DND-41 (cell line): Measurements from ENCODE around the gene SLC23A1.

Source experiments
- ATAC-seq: fragments of 200-7000 bp; cut with Tn5 transposase; 3 replicates; pipeline ENCODE4 v1.9.1; 2021; ENCODE audit warnings: low read depth; ENCODE audit not compliant: insufficient read depth
- DNase-seq: peaks from one replicate; pipeline ENCODE4 v3.0.0-alpha.2; 2020
- H2AFZ ChIP-seq: 2 replicates; pipeline ENCODE4 v1.6.0; 2012; ENCODE audit warnings: low read depth, low read length
- H3K27ac ChIP-seq: 2 replicates; pipeline ENCODE4 v1.5.1; 2012; ENCODE audit warnings: low read length, inconsistent platforms
- H3K27me3 ChIP-seq: fragments of 200-600 bp; sonication (generic); 2 replicates; pipeline ENCODE4 v1.6.0; 2012; ENCODE audit warnings: low read length, mild to moderate bottlenecking, inconsistent platforms; ENCODE audit not compliant: insufficient read depth, poor library complexity
- H3K36me3 ChIP-seq: 2 replicates; pipeline ENCODE4 v1.5.1; 2012; ENCODE audit warnings: low read length, inconsistent platforms; ENCODE audit not compliant: insufficient read depth
- H3K4me1 ChIP-seq: 2 replicates; pipeline ENCODE4 v1.5.1; 2012; ENCODE audit warnings: mild to moderate bottlenecking, low read length; ENCODE audit not compliant: insufficient read depth
- H3K4me2 ChIP-seq: 2 replicates; pipeline ENCODE4 v1.6.0; 2012; ENCODE audit warnings: mild to moderate bottlenecking, moderate library complexity, low read length, inconsistent platforms; ENCODE audit not compliant: insufficient read depth
- H3K4me3 ChIP-seq, 2 experiments: fragments of 200-600 bp in 1 of 2; shearing (Covaris generic) in 1 of 2; 2 replicates each; pipeline ENCODE4 v1.5.1; 2012 to 2016; ENCODE audit warnings: inconsistent platforms in 2 of 2, low read length in 2 of 2, mild to moderate bottlenecking in 2 of 2, low read depth in 1 of 2, moderate library complexity in 1 of 2
- H3K79me2 ChIP-seq: 2 replicates; pipeline ENCODE4 v1.6.0; 2012; ENCODE audit warnings: low read length, inconsistent platforms; ENCODE audit not compliant: insufficient read depth
- H3K9ac ChIP-seq: 2 replicates; pipeline ENCODE4 v1.6.0; 2012; ENCODE audit warnings: low read depth, mild to moderate bottlenecking, inconsistent platforms, low read length, moderate library complexity
- H3K9me3 ChIP-seq: 2 replicates; pipeline ENCODE4 v1.5.1; 2012; ENCODE audit warnings: low read length, moderate library complexity, mild to moderate bottlenecking, inconsistent platforms; ENCODE audit not compliant: insufficient read depth, severe bottlenecking
- H4K20me1 ChIP-seq: 2 replicates; pipeline ENCODE4 v1.6.0; 2012; ENCODE audit warnings: low read length; ENCODE audit not compliant: insufficient read depth
- CTCF ChIP-seq: IDR thresholded peaks from 2 replicates; pipeline ENCODE4 v1.5.1; 2012; ENCODE audit warnings: borderline replicate concordance, low read length, moderate library complexity, mild to moderate bottlenecking; ENCODE audit not compliant: poor library complexity, severe bottlenecking; ENCODE audit errors: extremely low read depth
- EZH2 ChIP-seq: IDR thresholded peaks from 3 replicates; pipeline ENCODE4 v1.6.1; 2012; ENCODE audit warnings: borderline replicate concordance, low read depth, mild to moderate bottlenecking, moderate library complexity, low read length, inconsistent platforms; ENCODE audit not compliant: severe bottlenecking

SLC23A1 gene

DNA sequence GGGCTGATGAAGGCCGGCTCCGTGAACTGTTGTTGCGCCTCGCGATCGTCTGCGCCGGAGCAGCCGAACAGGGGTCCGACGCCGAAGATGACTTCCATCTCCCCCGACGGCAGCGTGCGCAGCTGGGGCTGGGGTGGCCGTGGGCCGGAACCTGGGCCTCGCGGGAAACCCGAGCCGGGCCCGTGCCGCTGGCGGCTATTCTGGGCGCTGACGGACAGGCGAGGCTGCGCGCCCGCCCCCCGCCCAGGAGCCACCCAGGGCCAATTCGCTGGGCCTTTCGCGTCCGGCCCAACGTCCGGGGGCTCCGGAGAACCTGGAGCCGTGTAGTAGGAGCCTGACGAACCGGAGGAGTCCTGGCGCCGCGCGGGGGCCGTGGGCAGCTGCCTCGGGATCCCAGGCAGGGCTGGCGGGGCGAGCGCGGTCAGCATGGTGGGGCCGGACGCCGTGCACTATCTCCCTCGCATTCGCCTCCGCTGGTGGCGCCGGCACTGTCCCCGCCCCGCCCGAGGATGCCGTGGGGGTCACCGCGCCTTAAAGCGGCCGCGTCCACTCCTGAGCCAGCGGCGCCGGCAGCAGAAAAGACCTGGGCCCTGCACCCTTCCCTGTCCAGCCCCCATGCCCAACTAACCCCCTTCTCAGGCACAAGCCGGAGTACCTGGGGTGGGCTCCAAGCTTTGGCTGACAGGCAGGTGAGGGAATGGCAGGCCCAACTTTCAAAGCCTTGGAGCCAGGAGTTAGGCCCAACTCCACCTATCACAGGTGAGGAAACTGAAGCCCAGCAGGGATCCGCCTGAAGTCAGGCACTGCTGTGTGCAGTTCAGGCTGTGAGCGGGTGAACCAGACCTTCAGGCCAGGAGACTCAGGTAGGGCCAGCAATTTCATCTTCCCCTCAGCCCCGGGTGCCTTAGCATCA lies 11.8 kb upstream of the SLC23A1 start, which contains the start of gene PROB1:
TSS of gene PROB1 (minus strand) at position 451 of the 913 bp plus-strand sequence. CDS start at position 428, 23 bp downstream.
- H3K9me3 ChIP-seq, result no peaks in the 10 kb centered on the region
- peaks cover 47% of the 10 kb centered on the region for H3K4me1 ChIP-seq
- no peak within 1 kb of the TSS for H3K4me3 ChIP-seq
- H4K20me1 ChIP-seq, result peaks cover 34% of the 10 kb centered on the region
- DNase-seq (no peak), ATAC-seq (no peak)
- peak within 1 kb of the TSS; percentile 87; the same call in 1 of the 2 replicates for H3K9ac ChIP-seq
- H3K4me2 ChIP-seq, result peak within 1 kb of the TSS; percentile 96
- H3K36me3 ChIP-seq, result peaks cover 39% of the 10 kb centered on the region
- TF ChIP-seq CTCF (no peak), EZH2 (no peak)
- H3K27me3 ChIP-seq, result no peaks in the 10 kb centered on the region
- no peak within 1 kb of the TSS for H2AFZ ChIP-seq
- H3K27ac ChIP-seq, result 0 out of 2 replicates have a peak within 1 kb of the TSS, but pooled peaks have one; percentile 35
- peaks cover 63% of the 10 kb centered on the region for H3K79me2 ChIP-seq

DNA sequence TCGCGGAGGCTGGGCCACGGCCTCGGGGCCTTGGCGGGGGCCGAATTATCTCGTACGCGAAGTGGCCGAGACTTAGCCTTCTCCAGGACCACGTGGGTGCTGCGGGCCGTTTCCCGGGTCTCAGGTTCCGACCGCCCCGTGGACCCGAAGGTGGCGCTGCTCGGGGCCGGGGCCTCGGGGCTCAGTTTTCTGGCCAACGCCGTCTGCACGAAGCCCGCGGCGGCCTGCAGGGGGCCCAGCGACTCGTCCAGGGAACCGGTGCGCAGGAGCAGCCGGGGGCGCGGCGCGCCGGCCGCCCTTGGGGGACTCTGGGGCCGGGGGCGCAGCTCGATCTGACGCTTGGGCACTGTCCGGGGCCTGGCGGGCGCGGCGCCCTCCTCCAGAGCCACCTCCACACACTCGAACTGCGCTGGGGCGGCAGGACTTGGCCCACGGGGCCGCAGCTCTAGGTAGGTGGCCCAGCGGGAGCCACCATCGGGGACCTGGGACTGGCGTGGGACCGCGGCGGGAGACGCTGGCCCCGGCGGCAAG lies 11.1 kb upstream of the SLC23A1 start:
- H3K36me3 ChIP-seq, result peaks cover 42% of the 10 kb centered on the region
- no peak overlapping the region for H2AFZ ChIP-seq
- H3K27me3 ChIP-seq, result no peaks in the 10 kb centered on the region
- peaks cover 54% of the 10 kb centered on the region for H3K4me1 ChIP-seq
- DNase-seq (no peak), ATAC-seq (no peak)
- TF ChIP-seq CTCF (no peak), EZH2 (no peak)
- peak overlapping the region; percentile 96 for H3K4me2 ChIP-seq
- H3K9ac ChIP-seq, result peak overlapping the region; percentile 87; the same call in 1 of the 2 replicates
- H3K4me3 ChIP-seq, result no peak overlapping the region
- peaks cover 69% of the 10 kb centered on the region for H3K79me2 ChIP-seq
- no peaks in the 10 kb centered on the region for H3K9me3 ChIP-seq
- H3K27ac ChIP-seq, result no peak overlapping the region
- H4K20me1 ChIP-seq, result peaks cover 34% of the 10 kb centered on the region

GRCh38 chr5:139393497-139394122 lies 10.5 kb upstream of the SLC23A1 start:
- TF ChIP-seq CTCF (no peak), EZH2 (no peak)
- peak overlapping the region; percentile 99 for H3K27ac ChIP-seq
- peak overlapping the region; percentile 70; the same call in 1 of the 2 replicates for H2AFZ ChIP-seq
- H3K9ac ChIP-seq, result peak overlapping the region; percentile 87
- H3K9me3 ChIP-seq, result no peaks in the 10 kb centered on the region
- H4K20me1 ChIP-seq, result peaks cover 34% of the 10 kb centered on the region
- H3K4me1 ChIP-seq, result peaks cover 59% of the 10 kb centered on the region
- H3K4me2 ChIP-seq, result peak overlapping the region; percentile 96
- no peak for ATAC-seq
- H3K27me3 ChIP-seq, result no peaks in the 10 kb centered on the region
- peaks cover 46% of the 10 kb centered on the region for H3K36me3 ChIP-seq
- H3K4me3 ChIP-seq, result peak overlapping the region; percentile 65 to 75; a peak in 3 of 4 replicates
- peaks cover 75% of the 10 kb centered on the region for H3K79me2 ChIP-seq
- no peak for DNase-seq
